Hematopoietic multipotent progenitor cell treated with erythropoietin and hydrocortisone succinate and interleukin-3 and kit ligand, for 15 days (in vitro differentiated cells): ENCODE measurements around the gene FAR2.
"Not testable (repeated sequence)": the region's sequence is repeated elsewhere in the genome, so short reads cannot be mapped to it uniquely, and the experiment has no call there.

Source experiments
- DNase-seq: peaks from one replicate; pipeline ENCODE4 v3.0.0-alpha.2; 2015; ENCODE audit warnings: low spot score

FAR2 gene

DNA sequence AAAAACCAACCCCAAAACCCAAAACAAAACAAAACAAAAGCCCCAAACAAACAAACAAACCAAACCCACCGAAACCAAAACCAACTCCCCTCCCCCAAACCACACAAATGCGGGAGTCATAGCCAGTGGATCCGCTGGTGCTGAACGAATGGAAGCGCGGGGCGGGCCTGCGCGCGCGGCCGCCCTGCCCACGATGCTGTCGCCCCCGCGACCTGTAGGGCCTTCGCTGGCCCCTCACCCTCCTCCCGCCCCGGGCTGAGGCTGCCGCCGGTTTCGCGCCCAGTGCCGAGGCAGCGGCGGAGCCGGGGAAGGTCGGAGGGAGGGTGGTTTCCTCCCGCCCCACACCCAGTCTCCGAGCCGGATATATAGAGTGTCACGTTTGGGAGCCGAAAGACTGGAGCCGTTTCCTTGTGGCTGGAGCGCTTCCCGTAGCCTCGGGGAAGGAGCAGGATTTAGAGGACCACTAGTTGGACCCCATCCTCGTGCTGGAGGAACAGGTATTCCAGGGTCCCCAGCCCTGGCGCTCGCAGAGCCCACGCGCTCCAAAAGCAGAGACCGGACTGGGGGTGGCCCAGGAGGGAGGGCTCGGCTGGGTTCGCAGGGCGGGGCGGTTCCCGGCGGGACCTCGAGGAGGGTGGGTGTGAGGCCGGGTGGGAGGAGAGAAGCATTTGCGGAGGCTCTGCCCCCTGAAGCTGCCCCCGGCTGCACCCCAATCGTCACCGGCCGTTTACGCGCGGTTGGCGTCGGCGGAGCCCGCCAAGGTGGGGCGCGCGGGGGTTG is at the start of gene FAR2:
Gene FAR2 (plus strand): TSS at position 368 of the 780 bp plus-strand sequence. CDS start 121,172 bp downstream, outside the sequence.
- peak; percentile 38 for DNase-seq

DNA sequence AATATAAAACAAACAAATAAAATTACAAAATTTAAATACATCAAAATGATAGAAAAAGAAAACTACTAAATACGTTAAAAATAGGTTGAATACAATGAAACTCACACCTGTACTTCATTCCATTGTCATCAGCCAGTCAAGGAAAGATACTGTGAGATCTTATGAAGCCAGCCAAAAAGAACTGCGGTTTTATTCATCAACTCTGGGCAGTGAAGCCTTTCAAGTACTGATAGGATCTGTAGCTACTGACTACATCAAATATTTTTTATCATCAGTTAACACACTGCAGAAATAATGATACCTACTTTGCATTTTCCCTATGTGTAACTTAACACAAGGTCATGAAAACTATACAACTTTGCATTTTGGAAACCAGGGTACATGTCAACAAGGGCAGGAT is 46.3 kb upstream of the FAR2 start:
- DNase-seq = no peak

DNA sequence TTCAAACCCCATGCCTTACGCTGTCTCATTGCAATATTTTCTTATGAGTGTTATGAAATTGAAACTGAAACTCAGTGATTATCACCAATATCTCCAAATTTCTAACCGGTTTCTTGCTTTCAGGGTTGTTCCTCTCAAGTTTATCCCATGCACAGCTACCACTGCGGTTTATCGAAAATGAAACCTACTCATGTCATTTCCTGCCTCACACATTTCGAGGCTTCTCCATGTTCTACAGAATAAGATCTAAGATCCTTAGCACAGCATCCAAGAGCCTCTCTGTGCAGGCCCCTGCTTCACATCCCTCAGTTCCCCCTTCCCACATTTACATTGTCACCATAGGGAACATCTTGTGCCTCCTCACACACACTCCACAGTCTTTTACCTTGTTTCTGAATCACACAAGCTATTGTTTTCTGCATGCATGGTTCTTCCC is 45.5 kb upstream of the FAR2 start:
- DNase-seq = no peak

DNA sequence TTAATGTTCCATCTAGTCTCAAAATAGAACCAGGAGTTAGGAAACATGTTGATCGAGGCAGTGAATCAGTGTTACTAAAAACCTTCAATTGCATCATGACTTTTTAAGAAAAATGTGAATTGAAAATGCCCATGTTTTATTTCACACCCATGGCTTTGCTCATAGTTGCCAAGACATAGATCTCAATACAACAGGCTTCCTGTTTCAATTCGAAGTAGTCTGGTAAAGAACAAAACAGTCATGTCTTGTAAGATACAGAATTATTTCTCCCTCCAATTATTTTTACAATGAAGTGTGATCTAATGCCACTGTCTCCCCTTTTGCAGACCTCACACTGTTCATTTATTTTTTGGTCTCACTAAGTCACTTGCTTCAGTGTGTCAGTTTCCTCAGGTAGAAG is 44.6 kb upstream of the FAR2 start:
- DNase-seq = no peak

DNA sequence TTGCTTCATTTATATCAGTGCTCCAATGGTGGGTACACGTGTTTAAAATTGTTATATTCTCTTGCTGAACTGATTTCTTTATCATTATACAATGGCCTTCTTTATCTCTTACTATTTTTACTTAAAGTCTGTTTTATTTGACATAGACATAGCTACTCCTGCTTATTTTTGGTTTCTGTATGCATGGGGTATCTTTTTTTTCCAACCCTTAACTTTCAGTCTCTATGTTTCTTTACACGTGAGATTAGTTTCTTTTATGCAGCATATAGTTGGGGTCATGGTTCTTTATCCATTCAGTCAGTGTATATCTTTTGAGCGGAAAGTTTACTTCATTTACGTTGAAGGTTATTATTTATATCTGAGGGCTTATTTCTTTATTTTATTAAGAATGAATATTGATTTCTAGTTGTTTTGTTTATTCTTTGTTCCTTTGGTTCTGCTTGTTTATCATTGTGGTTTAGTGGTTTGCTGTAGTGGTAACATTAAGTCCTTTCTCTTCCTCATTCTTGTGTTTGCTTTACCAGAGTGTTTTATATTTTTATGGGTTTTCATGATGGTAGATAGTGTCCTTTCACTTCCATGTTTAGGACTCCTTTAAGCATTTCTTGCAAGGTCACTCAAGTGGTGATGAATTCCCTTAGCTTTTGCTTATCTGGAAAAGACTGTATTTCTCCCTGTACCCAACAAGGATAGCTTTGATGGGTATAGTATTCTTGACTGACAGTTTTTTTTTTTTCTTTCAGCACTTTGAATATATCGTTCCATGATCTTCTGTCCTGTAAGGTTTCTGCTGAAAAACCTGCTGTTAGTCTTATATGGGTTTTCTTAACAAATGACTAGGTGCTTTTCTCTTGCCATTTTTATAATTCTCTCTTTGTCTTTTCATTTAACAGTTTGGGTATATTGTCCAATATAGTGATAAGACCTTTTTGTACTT is 38.3 kb upstream of the FAR2 start:
- no peak for DNase-seq

DNA sequence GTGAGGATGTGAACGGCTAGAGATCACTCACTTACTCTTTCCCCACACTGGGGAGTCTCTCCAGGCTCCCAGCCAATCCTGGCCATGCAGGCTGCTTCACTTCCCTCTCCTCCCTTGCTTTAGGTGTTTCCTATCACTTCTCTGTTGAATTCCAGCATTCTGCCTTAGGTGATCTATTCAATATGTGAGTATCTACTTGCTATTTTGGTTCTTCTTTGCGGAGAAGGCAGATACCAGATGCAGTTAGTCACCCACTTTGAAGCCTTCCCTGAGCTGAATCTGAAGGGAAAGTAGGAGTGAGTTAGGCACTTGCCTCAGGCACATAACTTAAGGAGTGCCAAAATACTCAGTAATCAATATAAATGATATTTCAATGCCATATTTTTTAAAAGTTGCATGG is 36.0 kb upstream of the FAR2 start:
- no peak for DNase-seq

DNA sequence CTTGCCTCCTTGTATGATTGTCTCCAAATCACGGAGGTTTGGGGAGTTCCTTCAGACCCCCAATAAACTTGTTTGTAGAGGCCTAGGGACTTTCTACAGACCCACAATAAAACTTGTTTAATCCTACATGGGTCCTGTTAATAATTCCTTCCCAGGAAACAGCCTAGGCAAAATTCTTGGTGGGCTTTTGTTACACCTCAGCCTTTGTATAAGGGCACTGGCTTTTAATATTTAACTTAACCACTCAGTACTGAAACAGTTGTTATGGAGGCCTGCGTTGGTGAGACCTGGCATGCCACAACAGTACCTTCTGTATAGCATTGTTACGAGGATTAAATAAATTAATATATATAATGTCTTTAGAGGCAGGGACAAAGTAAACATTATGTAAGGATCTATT is 32.7 kb upstream of the FAR2 start:
- DNase-seq = no peak

DNA sequence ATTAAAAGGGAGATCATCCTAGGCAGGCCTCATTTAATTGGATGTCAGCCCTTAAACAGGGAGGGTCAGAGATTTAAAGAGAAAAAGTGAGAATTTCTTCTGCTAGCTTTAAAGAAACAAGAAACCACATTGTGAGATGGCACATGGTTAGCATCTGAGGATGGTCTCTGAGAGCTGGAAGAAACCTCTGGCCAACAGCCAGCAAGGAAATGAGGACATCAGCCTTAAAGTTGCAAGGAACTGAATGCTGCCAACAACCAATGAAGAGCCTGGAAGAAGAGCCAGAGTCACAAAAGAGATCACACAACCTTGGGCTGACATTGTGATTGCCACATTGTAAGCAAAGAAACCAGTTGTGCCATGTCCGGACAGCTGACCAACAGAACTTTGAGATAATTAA is 17.5 kb upstream of the FAR2 start:
- no peak for DNase-seq

DNA sequence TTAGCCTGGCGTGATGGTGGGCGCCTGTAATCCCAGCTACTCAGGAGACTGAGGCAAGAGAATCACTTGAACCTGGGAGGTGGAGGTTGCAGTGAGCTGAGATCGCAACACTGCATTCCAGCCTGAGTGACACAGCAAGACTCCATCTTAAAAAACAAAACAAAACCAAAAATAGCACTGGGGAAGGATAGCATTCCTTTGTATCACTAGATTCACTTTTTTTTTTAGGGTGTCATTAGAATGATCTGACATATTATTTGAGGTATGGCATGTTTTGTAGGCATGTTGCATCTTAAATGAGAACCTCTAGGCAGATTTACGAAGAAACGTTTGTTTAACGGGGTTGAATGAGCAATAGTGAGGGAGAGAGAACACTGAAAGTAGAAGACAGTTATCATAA is 16.8 kb upstream of the FAR2 start:
- no peak for DNase-seq

DNA sequence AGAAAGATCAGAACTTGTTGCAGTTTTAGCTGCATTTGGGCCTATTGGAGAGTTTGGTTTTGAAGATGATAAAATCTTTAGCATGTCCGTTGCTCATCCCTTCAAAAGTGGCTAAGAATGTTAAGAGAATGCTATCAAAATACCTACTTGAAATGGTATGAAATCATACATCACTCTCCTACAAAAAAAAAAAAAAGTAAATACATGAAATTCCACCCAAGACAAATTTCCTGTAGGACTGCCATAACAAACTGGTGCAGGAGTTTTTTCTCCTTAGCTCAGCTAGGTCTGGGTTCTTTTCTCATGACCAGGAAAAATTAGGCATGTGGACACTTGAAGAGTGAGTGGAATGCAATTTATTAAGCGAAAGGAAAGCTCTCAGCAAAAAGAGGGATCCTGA is 15.9 kb upstream of the FAR2 start:
- no peak for DNase-seq

DNA sequence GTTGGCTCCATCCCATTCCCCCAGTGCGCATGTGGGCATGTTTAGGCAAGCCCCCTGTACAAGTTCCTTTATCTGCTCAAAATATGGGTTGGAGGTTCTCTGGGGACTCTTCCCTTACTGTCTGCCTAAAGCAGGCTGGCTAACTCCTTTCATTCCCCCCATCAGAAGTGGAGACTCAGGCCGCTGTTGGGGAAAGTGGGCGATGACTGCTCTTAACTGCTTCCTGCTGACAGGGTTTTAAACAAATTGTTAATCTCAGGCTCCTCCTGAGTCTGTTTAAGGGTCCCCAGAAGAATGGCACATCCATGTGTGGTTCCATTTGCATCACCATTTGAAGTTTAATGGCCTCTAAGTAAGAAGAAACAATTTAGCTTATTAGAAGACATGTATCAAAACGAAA is 15.4 kb upstream of the FAR2 start:
- no peak for DNase-seq

DNA sequence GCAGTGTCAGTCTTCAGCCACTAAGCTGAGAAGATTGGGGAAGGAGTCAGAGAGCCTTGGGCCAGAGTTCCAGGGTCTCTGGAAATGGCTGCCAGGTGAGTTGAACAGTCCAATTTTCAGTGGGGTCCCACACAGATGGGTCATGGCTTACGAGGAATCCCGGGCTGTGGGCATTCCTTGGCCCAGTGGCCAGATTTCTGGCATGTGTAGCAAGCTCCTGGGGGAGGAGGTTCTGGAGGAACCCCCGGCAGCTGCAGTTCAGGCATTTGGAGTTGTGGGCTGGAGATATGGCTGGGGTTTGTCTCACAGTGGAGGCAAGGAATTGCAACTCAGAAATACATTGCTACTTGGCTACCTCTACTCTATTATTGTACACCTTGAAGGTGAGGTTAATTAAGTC is 10.8 kb upstream of the FAR2 start:
- not testable (repeated sequence) for DNase-seq

DNA sequence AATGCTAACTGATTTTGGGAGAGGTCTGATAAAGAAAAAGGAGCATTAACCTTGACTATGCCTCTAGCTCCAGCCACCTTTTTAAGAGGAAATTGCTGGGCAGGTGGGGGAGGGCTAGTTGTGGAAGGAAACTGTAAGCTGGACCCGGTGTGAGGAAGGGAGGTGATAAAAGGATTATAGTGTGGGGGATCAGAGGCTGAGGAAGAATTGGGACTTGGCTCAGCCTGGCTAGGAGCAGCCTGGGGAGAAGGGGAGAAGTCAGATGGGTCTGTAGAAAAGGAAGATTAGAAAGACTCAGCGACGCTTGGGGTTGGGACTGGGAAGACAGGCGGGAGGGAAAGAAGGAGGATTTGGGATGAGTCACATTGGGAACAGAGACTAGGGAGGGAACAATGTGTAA is 10.2 kb upstream of the FAR2 start:
- DNase-seq = not testable (repeated sequence)

DNA sequence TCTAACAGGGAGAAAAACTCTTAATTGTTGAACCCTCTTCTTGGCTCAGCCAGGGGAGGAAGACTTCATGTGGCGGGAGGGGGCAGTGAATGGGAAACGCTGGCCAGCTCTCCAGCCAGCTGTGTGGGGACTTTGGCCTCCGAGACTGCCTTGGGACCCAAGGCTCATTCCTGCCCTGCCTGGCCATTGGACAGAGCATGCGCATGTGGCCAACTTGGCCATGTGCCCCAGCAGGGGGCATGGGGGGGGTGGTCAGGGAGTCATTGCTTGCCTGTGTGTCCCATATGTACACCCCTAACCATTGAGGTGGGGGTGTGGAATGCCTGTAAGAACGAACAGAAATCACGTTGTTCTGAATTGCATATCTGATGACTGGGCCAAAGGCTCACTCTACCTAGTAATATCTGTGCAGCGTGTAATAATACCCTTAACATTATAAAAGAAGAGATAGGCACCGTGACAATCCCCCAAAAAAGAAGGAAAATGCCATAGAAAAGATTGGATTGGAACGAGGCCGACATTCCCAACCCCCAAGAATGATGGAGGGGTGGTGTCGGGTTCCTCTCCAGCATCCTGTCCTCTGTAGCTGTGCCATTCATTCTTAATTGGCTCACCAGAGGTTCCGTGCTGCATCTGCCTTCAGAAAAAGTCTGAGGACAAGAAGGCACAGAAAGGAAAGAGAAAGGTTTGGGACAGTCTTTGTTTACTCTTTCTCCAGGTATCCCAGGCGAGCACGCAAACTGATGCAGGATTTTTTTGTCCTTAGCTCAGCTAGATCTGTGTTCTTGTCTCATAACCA is 3.5 kb upstream of the FAR2 start:
- DNase-seq = no peak

DNA sequence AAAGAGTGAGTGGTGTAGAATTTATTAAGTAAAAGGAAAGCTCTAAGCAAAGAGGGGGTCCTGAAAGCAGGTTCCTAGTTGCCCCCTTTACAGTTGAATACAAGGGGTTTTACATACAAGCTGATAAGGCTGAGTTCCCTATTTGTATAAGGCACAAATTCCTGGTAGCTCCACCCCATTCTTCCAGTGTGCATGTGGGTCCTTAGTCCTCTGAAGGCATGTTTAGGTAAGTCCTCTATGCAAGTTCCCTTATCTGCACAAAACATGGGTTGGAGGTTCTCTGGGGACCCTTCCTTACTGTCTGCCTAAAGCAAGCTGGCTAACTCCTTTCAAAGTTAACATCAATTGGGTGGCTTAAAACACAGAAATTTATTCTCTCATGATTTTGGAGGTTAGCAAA is 2.9 kb upstream of the FAR2 start:
- DNase-seq = no peak

DNA sequence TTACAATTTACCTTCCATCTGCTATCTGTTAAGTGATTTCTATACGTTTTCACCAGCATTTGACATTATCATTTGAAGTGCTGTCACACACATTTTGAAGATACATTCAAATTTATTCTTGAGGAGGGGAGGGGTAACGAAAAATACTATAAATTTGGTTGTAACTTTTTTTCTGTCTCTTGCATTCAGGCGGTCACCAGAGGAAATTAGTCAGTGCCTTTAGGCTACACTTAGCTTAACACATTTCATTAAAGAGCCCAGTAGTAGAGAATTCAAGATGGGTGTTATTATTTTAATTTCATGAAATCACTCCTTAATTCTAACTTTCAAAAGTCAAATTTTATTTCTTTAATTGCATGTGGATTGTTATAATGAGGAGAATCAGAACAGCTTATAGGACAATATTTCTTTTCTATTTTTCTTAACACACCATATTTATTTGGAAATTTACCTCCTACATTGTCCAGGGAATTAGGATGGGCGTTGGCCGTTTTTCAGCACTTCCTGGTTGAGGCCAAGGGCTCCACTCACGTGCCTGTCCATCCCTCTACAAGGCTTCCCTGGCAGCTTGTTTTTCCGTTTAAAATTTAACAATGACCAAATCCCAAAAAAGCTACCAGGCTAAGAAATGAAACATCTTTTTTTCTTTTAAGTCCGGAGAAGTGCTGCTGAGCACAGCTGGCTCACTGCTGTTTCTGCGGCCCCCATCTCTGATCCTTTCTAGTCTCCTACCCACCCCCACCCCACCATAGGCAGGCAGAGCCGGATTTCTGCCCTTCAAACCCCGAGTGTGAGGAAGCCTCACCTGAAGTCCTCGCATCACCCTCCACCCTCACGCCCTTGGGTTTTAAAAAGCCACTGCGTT is 1.1 kb upstream of the FAR2 start:
- DNase-seq = no peak

DNA sequence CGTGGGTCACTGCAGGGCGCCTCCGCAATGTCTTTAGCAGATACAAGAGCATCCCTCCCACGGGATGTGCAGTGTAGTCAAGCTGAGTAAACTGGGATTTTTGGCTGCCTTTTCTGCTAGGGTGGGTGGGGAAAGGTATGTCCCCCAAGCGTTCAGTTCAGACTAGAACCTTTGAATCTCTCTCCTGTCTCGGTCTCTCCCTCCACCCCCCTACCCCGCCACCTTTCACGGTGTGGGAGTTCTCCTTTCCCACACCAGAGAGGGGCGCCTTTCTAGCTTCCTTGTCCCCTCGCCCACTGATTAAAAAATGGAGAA is 525 bp upstream of the FAR2 start:
- no peak for DNase-seq

DNA sequence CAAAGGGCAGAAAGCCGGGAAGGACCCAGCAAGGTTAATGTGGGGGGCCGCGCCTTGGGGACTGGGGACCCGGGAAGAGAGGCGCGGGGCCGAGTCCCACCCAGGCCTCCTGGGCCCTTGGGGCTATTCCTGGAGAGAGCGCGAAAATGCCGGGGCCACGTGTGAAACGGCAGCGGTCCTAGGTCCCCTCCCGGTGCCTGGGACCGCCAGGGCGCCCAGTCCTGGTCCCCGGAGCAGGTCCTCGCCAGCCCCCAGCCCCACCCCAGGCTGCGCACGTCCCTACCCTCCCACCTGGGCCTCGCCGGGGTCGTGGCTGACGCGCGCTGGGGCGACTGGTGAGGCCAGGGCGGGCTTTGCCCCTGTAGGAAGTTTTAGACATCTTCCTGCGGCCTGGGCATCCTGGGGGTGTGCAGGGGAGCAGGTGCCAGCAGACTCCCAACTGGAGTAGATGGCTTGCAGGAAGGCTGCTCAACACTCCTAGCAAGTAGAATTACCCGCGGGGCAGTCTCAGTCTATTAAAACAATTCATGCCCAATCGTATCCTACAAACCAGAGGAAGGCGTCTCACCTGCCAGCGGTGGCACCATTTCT is 708 bp downstream of the FAR2 start:
- no peak for DNase-seq

DNA sequence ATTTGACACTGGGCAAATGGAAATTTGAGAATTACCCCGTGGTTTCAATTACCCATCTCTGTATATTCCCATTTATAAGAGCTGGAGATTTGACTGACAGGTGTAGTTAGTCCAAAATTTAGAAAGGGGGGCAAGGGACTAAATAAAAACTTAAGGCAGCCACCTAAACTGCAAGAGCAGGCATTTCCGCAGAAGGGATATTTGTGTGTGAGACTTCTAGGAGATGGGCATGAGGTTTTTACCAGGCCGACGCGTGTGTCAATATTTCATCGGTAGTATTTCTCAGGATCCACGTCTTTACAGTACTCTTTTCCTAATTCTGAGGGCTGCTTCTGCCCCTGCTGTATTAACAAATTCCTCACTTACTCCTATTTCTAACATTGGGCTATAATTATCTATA is 1.4 kb downstream of the FAR2 start:
- DNase-seq = no peak

DNA sequence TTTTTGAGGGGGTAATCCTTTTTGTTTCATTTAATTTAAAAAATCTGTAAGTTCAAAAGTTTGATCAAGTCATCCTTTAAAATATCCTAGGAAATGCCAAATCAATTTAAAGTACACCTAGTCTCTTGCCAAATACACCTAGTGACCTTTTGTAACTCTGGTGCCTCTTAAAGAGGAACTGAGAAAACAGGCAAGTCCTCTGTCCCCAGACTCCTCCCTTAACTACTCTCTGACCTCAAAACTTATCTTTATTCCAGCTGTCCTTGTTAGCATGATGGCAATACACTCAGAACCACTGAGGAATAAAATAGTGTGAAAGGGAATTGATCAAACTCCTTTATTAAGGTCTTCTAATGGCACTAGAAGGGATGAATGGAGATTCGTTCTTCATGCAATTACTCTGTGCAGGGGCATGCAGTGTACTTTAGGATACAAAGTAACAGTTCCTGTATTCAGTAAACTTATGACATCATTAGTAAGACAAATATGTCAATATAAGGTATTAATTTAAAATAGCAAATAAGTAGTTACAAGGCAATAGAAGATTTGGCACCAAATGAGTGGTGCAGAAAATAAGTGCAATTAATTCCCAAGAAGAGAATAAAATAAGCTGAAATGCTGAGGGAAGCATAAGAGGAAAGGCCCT is 3.3 kb downstream of the FAR2 start:
- DNase-seq = no peak
